Stimulated activated CD8-positive, alpha-beta memory T cell treated with anti-CD3 and anti-CD28 coated beads, Interleukin-15, amount 100 ng/mL, for 4 hours (primary cell): ENCODE results near the gene ADCY4.

ENCODE experiments used
- DNase-seq, 2 donors: peaks; one replicate each; pipeline ENCODE4 v3.0.0-alpha.2; 2020; ENCODE audit warnings: low read depth in 2 of 2

ADCY4 gene

DNA sequence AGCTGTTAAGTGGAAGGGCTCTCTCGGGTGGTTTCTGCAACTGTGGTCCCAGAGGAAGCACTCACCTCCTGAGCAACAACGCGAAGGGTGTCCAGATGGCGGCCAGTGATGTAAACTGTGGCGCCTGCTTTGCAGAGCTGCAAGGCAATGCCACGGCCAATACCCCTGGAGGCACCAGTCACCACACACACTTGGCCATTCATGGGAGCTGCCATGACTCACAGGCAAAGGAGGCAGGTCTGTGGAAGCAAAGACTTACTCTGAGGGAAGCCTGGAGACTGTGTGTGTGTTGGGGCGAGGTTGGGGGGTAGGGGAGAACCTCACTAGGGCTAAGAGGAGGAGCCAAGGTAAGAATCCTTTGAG, 36.0 kb downstream of the ADCY4 start:
- DNase-seq, result no peak

DNA sequence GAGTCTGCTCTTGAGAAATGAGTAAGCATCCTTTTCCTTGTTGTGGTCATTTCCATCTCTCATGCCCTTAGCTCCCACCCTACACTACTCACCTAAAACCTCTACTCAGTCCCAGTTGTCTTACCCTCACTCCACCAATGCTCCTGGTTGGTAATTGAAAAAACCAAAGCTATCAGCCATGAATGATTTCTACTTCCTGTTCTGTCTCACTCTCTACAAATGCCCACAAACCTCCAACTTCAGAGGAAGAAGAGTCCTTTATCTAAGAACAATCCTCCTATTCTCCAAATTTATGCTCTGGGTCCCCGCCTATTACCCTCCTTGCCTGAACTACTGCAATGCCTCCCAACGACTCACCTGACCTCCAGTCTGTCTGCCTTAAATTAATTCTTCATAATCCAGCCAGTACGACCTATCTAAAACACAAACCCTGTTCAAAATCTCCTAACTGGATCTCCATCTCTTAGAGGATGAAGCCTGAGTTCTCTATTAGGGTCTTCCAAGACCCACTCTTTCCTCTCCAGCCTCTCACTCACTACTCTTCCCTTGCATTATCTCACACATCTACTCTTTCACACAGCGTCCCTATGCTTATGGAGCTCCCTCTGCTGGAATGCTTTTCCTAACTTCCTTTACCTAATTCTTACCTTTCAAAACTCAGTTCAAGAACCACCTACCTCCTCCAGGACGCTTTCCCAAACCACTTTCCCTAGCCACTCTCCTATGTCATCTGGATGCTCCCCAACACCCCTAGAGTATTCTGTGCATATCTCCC, 37.5 kb downstream of the ADCY4 start:
- DNase-seq, result no peak

DNA sequence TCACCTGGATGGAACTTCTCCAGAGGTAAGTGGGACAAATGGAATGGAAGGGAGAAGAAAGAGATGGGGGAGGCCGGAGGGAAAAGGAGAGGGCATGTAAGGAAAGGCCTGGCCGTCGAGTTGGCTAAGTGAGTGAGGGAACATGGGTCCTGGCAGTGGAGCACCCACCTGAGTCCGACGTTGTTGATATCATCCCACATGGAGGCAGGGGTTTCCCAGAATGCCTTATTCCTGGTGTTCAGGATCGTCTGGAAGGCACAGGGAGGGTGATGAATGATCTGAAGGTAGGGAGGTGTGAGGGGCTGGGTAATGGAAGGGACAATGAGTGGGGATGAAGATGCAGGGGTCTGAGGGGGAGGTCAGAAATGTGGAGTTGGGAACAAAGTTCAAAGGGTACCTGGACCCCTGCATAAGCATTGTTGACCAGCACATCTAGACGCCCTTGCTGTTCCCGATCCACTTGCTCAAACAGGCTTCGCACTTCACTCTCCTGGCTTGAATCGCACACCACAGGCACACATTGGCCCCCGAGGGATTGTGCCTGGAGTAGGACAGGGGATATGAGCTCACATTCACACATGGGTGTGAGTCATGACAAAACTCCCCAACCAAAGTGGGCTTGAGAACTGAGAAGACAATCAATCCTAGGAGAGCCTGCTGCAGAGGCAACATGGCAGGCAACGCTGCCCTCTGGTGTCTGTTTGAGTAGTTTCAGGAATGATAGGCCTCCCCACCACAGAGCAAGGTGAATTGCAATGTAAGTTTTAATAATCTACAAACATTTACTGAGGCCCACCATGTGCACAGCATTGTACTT, 38.3 kb downstream of the ADCY4 start:
- peak; percentile 26 to 63 for DNase-seq

DNA sequence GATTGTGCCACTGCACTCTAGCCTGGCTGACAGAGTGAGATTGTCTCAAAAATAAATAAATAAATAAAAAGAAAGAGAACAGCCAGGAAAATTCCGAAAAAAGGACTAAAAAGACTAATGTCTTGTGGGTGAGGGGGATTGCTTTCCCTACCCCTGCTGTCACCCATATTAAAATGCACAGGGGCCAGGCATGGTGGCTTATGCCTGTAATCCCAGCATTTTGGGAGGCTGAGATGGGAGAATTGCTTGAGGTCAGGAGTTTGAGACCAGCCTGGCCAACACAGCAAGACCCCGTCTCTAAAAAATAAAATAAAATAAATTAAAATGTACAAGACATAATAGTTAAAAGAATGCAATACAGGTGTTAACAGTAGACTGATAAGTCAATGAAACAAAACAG, 41.3 kb downstream of the ADCY4 start:
- no peak for DNase-seq

GRCh38 chr14:24292118-24292807, 42.6 kb downstream of the ADCY4 start:
- DNase-seq, result no peak

GRCh38 chr14:24291446-24292117, 43.3 kb downstream of the ADCY4 start:
- DNase-seq, result no peak

GRCh38 chr14:24290746-24291145, 44.1 kb downstream of the ADCY4 start:
- no peak for DNase-seq

DNA sequence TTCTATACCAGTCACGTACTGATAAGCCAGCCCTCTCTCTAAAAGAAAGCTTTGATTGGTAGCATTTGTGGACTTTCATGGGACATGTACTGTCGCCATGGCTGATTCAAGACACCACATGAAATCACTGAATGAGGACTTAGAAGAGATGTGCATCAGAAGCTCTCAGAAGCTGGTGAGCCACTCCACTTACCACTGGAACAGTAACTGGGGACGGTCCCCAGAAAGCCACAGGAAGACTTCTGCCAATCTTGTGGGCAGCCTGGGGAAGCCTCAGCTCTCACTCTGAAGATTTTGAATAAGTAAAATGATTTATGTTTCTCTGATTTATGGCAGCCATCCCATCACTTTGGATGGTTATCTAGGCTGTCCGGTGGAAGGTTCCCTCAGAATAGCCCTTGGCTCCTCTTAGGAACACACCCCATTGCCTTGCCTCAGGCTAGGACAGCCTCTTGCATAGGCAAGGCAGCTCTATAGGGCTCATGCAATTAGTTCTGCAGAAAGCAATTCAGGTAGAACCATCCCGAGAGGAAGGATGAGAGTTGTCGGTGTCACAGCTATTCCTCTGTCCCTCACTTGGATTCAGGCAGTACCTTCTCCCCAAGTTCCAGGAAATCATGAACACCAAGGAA, 45.1 kb downstream of the ADCY4 start:
- DNase-seq, result no peak

GRCh38 chr14:24286996-24287395, 47.9 kb downstream of the ADCY4 start:
- no peak for DNase-seq

DNA sequence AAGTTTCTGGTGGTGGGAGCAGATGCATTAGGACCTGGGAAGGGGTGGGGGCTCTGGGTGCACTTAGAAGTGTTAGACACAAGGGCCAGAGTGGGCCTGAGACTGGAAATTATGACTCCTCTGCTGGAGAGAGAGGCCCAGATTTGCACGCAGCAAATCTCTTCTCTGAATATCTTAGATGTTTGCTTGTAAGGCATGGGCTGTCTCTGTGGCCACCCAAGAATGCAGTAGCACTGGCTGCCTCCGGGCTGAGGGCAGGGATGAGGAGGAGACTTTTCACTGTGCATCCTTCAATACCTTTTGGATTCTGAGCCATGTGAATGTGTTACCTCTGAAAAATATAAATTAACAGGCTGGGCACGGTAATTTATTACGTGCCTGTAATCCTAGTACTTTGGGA, 49.5 kb downstream of the ADCY4 start:
- DNase-seq, result no peak

DNA sequence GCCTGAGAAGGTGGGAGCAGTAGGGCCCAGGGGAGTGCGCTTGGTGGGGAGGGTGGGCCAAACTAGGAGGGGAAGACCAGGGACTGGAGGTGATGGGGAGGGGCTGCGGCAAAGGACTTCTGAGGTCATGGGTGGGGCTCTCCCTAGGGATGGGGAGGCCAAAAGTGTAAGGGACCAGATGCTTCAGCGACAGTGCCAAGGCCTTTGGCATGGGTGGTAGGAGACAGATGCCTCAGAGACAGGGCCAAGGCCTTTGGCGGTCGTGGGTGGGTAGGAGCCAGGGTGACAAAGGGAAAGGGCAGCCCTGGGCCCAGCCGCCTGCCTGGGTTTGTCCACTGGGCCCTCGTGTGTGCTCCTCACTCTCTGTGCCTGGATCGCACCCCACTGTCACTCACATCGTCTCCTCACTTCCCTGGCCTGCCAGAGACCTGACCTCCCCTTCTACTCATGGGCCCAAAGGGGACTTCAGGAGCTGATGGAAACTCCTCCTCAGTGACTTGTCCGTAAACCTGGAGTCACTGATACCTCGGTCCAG, 50.3 kb downstream of the ADCY4 start:
- no peak for DNase-seq

- no peak for DNase-seq
These were observed 50.9 kb downstream of the ADCY4 start for GRCh38 chr14:24283796-24284460.

DNA sequence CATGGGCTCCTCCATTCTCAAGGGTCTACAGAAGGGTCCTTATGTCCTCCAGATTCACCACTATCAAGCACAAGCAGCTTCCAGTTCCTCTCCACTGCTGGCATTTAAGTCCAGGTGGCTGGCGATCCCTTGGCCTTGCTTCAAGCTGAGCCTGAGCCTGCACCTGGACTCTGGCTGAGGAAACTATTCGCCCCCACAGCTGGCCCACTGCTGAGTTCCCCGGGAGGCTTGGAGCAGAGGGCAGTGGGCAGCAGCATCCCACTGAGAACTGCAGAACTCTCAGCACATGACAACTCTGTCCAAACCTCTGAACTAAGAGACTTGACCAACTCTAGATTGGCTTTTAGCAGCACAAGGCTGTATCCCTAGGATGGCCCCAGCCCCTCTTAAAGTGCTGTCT, 52.1 kb downstream of the ADCY4 start:
- DNase-seq, result no peak

DNA sequence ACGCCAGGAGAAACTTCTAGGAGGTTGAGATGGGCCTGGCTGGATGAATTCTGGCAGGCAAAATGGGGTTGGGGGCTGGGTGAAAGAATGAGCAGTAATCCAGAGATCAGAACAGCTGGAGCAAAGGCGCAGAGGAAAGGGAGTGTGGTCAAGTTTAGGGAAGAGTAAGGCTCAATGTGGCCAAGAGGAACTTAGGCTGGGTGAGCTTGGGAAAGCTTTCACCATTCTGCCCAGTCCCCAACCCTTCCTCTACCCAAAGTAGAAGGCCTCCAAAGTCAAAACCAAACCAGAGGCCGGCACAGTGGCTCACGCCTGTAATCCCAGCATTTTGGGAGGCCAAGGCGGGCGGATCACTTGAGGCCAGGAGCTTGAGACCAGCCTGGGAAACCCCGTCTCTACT, 53.2 kb downstream of the ADCY4 start:
- DNase-seq, result no peak

DNA sequence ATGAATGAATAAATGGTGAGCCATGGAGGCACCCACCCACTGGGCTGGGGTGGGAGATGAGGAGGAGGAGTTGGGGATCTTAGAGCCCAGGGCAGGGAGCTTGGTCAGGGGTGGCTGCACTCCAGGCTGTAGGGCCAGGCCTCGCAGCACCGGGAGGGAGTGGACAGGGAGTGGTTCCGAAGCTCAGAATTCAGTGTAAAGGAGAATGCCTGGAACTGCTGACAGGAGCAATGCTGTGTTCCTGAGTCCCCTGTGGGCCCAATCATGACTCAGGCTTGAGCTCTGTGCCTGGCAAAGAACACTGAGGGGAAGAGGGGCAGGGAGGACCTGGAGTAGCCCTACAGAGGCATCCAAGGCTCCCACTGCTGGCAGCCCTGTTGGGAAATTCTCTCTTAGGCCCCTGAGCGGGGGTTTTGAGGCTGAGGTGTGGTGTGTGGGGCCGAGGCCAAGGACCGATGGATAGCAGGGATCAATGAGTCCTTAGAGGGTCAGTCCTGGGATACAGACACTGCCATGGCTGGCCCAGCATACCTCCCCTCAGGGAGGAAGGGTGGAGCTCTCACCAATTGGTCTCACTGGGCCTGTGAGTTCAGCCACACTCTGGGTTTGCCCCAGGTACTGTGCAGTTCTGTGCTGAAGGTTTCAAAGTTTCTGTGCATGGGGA, 53.9 kb downstream of the ADCY4 start:
- DNase-seq, result no peak

DNA sequence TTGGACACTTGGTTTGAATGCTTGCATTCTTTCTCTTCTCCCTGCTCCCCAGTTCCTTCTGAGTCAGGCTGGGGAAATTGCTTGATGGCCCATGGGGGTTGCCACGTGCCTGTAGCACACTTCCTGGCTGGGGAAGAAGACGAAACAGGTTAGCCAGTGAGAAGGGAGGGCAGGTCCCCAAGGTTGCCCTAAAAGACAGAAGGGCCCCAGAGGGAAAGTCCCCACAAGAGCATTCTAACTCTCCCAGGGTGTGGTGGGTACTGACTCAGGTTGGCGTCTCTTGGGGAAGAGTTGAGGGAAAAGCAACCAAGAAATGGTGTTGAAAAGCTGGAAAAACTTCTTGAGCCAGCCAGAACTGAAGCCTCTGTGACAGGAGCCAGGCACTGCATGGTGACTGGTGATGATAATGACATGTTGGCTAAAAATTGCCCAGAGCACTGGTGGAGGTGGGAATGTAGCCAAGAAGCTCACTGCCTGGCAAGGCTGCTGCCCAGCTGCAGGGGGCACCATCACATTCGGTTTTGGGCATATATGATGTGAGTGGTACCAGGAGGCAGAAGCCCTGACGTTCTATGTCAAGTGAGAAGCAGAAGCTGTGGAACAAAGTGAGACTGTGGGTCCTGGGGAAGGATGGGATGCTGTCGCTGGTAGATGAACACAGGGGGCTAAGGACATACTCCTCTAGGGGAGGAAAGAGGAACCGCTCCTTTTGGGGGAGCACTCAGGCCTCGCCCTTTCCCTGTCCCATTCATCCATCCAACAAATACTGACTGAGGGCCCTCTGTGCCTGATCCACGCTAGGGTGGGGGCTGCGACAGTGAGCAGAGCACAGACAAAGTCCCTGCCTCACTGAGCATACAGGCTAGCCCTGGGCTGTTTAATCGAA, 55.3 kb downstream of the ADCY4 start:
- peak in 1 of 2 donors; percentile 19 for DNase-seq

- no peak for DNase-seq
These were observed 56.4 kb downstream of the ADCY4 start for GRCh38 chr14:24278424-24278823.

GRCh38 chr14:24277606-24278321, 57.1 kb downstream of the ADCY4 start:
- DNase-seq, result no peak

DNA sequence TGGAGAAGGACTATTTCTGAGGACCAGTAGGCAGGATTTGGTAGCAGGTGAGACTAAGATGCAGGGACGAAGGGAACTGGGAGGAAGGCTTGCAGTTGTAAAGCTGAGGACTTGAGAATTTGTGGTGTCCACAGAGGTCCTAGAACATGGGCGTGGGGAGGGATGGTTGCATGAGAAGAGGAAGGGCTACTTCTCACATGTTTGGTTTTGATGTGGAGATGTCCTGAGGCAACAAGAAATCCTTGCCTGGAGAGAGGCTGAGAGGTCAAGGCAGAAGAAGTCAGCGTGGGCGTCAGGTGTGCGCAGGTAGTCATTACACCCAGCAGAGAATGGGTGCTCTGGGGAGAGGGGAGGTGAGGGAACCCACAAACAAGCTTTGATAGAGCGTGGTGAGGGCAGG, 57.8 kb downstream of the ADCY4 start:
- no peak for DNase-seq
